Limb (tissue), 2 donors: ENCODE results near the gene ASIC3.
"Not testable (repeated sequence)": the region's sequence is repeated elsewhere in the genome, so short reads cannot be mapped to it uniquely, and the experiment has no call there.

ENCODE experiments used
- DNase-seq, 2 donors: peaks; one replicate each; pipeline ENCODE4 v3.0.0-alpha.2; 2016; ENCODE audit errors: extremely low spot score in 2 of 2

Gene ASIC3

GRCh38 chr7:151047976-151048815 lies at the start of gene ASIC3:
ASIC3 (plus strand) TSS chr7:151048531; CDS start chr7:151048886, 355 bp downstream.
- no peak for DNase-seq

- no peak for DNase-seq
Observed at GRCh38 chr7:150999001-150999400, 49.3 kb upstream of the ASIC3 start.

GRCh38 chr7:150999497-151000230 lies 48.7 kb upstream of the ASIC3 start:
- no peak for DNase-seq

- no peak for DNase-seq
Observed at GRCh38 chr7:151000897-151001495, 47.3 kb upstream of the ASIC3 start.

DNA sequence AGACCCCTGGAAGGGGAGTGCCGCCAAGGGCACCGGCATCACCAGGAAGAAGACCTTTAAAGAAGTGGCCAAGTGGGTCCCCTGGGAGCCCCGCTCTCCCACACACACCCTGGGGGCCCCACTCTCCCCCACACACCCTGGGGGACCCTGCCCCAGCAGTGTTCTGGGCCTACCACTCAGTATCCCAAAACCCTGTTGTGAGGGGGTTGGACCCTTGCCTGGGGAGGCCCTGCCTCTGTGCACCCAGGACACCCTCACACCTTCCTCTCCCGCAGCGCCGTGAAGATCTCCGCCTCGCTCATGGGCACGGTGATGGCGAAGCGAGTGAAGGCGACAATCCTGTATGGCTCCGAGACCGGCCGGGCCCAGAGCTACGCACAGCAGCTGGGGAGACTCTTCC lies 46.8 kb upstream of the ASIC3 start:
- no peak for DNase-seq

GRCh38 chr7:151003572-151003971 lies 44.8 kb upstream of the ASIC3 start:
- no peak for DNase-seq

GRCh38 chr7:151005566-151005965 lies 42.8 kb upstream of the ASIC3 start:
- no peak for DNase-seq

DNA sequence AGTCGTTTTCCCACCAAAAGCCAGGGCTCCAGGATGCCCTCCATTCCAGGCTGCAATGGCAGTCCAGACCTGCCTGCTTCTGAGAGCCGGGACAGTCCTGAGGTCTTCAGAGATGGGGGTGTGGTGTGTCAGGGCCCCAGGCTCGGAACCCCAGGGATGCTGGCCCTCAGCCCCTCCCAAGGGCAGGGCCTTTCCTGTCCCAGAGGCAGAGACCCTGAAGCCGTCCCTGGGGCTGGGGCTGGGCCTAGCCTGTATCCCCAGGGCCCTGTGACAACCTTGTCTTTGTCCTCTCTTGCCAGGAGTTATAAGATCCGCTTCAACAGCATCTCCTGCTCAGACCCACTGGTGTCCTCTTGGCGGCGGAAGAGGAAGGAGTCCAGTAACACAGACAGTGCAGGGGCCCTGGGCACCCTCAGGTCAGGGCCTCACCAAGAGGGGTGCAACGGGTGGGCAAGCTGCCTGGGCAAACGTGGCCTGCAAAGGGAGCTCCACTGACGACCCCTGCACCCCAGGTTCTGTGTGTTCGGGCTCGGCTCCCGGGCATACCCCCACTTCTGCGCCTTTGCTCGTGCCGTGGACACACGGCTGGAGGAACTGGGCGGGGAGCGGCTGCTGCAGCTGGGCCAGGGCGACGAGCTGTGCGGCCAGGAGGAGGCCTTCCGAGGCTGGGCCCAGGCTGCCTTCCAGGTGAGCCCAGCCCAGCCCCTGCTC lies 41.6 kb upstream of the ASIC3 start:
- peak in 1 of 2 donors; percentile 30 for DNase-seq

DNA sequence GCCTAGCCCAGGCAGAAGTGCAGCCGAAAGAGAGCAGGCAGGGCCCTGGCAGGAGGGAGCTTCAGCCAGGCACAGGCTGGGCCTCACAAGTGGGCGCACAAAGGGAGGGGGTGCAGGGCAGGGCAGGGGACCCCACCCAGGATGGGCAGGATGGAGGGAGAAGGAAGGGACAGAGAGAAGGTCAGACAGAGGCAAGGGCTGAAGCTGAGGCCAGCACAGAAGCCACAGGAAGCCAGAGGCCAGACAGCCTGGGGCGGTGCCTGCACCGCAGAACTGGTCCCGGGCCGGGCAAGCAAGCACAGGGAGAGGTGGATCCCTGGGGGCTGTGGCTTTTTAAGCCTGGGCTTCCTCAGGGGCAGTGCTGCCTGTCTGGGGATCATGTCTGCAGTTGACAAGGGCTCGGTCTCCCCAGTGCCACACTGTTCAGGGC lies 40.8 kb upstream of the ASIC3 start:
- peak in 1 of 2 donors; percentile 32 for DNase-seq

GRCh38 chr7:151008143-151008510 lies 40.2 kb upstream of the ASIC3 start:
- no peak for DNase-seq

- peak in 1 of 2 donors; percentile 71 for DNase-seq
Observed at GRCh38 chr7:151008511-151009323, 39.6 kb upstream of the ASIC3 start.

- DNase-seq, result no peak
Observed at GRCh38 chr7:151009327-151010036, 38.8 kb upstream of the ASIC3 start.

DNA sequence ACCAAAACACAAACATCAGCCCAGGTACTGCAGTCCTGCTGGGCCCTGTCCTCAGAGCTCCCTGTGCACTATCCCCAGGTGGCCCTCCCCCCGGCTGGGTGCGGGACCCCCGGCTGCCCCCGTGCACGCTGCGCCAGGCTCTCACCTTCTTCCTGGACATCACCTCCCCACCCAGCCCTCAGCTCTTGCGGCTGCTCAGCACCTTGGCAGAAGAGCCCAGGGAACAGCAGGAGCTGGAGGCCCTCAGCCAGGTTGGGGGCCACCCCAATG lies 38.4 kb upstream of the ASIC3 start:
- no peak for DNase-seq

DNA sequence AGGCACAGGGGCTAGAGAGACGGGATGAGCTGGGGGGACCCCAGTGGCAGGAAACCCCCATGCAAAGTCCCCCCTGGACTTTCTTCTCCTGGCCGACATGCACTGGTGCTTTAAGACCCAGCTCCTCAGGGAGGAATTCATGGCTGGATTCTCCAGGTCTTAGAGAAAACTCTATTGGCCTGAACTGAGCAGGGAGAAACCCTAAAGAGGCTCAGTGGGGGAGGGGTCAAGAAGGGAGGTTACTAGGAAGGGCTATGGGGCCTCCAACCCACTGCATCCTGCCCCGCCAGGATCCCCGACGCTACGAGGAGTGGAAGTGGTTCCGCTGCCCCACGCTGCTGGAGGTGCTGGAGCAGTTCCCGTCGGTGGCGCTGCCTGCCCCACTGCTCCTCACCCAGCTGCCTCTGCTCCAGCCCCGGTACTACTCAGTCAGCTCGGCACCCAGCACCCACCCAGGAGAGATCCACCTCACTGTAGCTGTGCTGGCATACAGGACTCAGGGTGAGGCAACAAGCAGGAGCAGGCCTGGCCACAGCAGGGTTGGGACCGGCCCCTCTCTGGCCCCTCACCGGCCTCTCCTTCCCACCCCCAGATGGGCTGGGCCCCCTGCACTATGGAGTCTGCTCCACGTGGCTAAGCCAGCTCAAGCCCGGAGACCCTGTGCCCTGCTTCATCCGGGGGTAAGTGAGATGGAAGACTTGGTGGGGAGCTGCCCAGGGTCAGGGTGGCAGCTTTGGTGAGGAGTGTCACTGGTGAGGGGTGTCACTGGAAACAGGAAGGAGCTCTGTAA lies 37.8 kb upstream of the ASIC3 start:
- no peak for DNase-seq

DNA sequence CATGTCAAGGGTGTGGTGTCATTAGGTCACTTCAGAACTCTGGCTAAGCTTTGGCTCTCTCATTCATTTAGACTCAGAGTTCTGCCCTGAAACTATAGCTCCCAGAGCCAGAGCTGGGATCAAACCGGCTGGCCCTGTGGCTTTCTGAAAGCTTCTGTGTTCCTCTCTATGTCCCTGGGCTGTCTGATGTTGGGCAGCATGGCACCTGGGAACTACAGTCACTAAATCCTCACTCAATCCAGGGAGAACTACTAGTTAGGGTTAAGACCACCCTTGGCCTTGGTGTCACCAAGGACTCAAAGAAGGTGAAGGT lies 37.3 kb upstream of the ASIC3 start:
- no peak for DNase-seq

- not testable (repeated sequence) for DNase-seq
Observed at GRCh38 chr7:151011616-151012015, 36.7 kb upstream of the ASIC3 start.

DNA sequence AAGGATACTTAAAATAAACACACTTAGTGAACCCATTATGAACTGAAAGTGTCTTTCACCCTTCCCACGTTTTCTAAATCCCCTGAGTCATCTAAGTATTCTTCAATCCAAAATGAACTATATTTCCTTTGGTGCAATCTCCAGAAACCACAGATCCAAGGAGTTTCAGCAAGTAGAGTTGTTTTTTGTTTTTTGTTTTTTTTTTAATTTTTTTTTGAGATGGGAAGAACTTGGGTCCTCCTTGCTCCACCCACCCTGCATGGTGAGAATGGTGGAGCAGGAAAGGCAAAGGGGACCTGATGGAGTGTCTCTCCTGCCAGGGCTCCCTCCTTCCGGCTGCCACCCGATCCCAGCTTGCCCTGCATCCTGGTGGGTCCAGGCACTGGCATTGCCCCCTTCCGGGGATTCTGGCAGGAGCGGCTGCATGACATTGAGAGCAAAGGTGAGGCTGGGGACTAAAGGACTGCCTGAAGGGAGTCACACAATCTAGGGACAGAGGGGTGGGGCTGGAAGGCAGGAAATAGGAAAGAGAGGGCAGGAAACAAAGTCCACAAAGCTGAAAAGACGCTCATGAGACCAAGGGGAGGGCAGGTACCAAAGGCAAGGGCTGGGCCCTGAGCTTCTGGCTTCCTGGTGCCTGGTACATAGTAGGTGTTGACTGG lies 36.2 kb upstream of the ASIC3 start:
- no peak for DNase-seq

DNA sequence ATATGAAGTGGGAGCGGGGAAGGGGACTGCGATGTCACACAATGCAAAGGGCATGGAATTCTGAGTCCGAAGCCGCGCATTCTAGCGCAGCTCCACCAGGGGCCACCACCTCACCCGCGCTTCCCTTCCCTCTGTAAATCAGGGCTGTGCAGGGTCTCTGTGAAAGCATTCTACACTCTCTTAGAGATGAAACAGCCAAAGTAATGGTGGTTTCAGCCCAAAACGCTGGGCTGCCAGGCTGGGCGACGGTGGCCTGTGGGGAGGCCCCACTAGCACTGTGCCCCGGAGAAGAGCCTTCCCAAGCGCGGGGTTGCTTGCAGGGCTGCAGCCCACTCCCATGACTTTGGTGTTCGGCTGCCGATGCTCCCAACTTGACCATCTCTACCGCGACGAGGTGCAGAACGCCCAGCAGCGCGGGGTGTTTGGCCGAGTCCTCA lies 35.4 kb upstream of the ASIC3 start:
- peak; percentile 59 to 71 for DNase-seq

DNA sequence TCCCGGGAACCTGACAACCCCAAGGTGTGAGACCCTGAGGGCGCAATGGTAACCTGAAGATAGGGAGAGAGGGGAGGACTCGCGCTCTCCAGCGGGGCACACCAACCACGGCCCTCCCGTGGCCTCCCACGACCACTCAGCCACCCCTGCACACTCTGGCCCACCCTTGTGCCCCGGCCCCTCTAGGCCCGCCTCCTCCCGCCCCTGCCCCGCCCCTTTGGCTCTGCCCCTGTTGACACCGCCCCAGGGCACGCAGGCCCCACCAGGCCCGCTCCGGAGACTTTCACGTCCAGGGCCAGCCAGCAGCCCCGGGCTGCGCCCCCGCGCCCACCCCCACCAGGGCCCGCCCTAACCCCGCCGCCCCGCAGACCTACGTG lies 35.0 kb upstream of the ASIC3 start:
- DNase-seq, result no peak
